Esophagus muscularis mucosa (tissue), 4 donors: ENCODE data around the gene MARVELD1. TPM values are rescaled to one million over a fixed set of nuclear protein-coding genes. Genes with fewer than 3 reads are reported as not detected.

Experiments
- DNase-seq: peaks from one replicate; pipeline ENCODE4 v3.0.0-alpha.2; 2017; ENCODE audit errors: extremely low spot score
- H3K27ac ChIP-seq, 4 donors: fragments of 200-600 bp; sonication (generic); replicated peaks in 1 of 4; 1 replicate in 3 of 4; 2 replicates in 1 of 4; pipeline ENCODE4 v1.5.1; 2016 to 2019; ENCODE audit warnings: mild to moderate bottlenecking in 1 of 4
- H3K27me3 ChIP-seq, 4 donors: fragments of 200-600 bp; sonication (generic); one replicate each; pipeline versions ENCODE4 v1.5.1 to v1.6.0; 2016 to 2019
- H3K36me3 ChIP-seq, 4 donors: fragments of 200-600 bp; sonication (generic); one replicate each; pipeline ENCODE4 v1.5.1; 2016 to 2019
- H3K4me1 ChIP-seq, 4 donors: fragments of 200-600 bp; sonication (generic); one replicate each; pipeline ENCODE4 v1.5.1; 2016 to 2019
- H3K4me3 ChIP-seq, 4 donors: fragments of 200-600 bp; sonication (generic); 1 replicate in 2 of 4; 2 replicates in 2 of 4; pipeline ENCODE4 v1.5.1; 2016 to 2019; ENCODE audit warnings: mild to moderate bottlenecking in 4 of 4, moderate library complexity in 1 of 4
- H3K9me3 ChIP-seq, 4 donors: fragments of 200-600 bp; sonication (generic); 1 replicate in 3 of 4; 2 replicates in 1 of 4; pipeline ENCODE4 v1.5.1; 2016 to 2019
- EP300 ChIP-seq: sonication (generic); formaldehyde crosslinking; IDR thresholded peaks from one replicate; pipeline ENCODE4 v1.6.1; 2017; ENCODE audit warnings: antibody characterized with exemption
- POLR2A ChIP-seq: fragments of 450-650 bp; IDR thresholded peaks from one replicate; pipeline ENCODE4 v1.6.1; 2017; ENCODE audit warnings: antibody characterized with exemption, moderate library complexity, mild to moderate bottlenecking, low read depth
- POLR2AphosphoS5 ChIP-seq, 2 donors: sonication (generic); formaldehyde crosslinking; IDR thresholded peaks; one replicate each; pipeline ENCODE4 v1.6.1; 2017; ENCODE audit warnings: antibody characterized with exemption in 2 of 2
- WGBS: methylation state at CpG from one replicate; pipeline ENCODE4 v1.1.5; 2018; 5-methylcytosine and 5-hydroxymethylcytosine counted together
- intact Hi-C: fragments of 100-400 bp; cut with DNase I; formaldehyde crosslinking; loops from one replicate; pipeline ENCODE4 v1.15.1; 2023
- total RNA-seq, 4 donors: library from RNA; depleted of rRNA; stranded (reverse); fragments of >200 nt; gene quantifications; one replicate each; pipeline versions ENCODE4 v1.1.0 to v1.2.1, GENCODE V29; 2016
- TF ChIP-seq, protein P1 (sequence below), 3 experiments: fragments of 200-600 bp in 2 of 3; fragments of 450-650 bp in 1 of 3; sonication (generic) in 2 of 3; IDR thresholded peaks; one replicate each; pipeline ENCODE4 v1.5.1; 2017 to 2019; ENCODE audit warnings: antibody characterized with exemption in 3 of 3, mild to moderate bottlenecking in 2 of 3, moderate library complexity in 1 of 3

MARVELD1 gene
- total RNA-seq, 4 donors from 2014 or later, result 43.4 to 104 (median 73.9) TPM

DNA sequence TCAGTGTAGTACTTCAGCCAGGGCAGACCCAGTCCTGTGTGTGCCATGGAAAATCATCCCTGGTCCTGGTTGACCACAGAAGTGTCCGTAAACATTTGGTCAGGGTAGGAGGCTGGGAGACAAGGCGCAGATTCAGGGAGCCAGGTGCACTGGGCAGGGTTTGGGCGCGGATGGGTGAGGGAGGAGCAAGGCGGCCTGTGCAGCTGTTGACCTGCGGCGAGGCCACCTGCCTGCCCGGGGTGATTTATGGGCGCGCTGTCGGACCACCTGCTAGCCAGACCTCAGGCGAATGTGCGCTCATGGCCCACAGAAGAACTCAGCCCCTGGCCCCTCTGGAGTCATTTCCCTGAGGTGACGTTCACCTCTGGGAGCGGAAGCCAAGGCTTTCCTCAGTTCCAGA lies 51.7 kb downstream of the MARVELD1 start:
- no peak for TF ChIP-seq EP300
- Histone ChIP-seq H3K4me1 (peaks cover 0 to 6% (median 2%) of the 10 kb centered on the region in 4 donors), H3K36me3 (peaks cover 12 to 26% (median 21%) of the 10 kb centered on the region in 4 donors), H3K9me3 (no peaks in the 10 kb centered on the region), H3K4me3 (no peak overlapping the region), H3K27me3 (peaks cover 0 to 31% (median 1%) of the 10 kb centered on the region in 4 donors), H3K27ac (no peak overlapping the region)
- WGBS, result 87% methylated on average over 14 of the region's 15 CpGs
- DNase-seq, result no peak
- intact Hi-C loops, result no loop called here

DNA sequence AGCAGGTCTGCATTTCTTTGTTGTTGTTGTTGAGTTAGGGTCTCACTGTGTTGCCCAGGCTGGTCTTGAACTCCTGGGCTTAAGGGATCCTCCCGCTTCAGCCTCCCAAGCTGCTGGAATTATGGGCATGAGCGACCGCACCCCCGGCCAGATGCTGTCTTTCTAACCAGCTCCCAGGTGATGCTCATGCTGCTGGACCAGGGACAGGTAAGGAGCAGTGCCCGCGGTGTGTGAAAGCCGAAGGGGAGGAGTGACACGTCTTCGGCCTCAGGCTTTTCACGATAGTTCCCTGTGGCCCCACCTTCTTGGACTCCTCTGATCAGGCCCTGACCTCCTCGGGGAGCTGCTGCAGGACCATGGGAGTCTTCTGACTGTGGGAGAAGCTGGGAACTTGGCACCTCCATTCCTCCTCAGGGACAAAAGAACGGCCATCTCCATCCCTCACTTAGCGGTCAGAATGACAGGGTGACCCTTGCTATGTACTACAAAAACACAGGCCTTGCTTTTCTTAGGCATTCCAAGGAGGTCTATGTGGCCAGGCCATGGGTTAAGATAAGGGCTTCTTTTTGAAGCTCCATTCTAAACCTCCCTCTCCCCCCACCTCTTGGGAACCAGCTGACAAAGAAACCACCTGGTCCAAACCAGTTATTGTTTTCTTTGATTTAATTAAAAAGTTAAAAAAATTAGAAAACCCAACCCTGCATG lies 52.7 kb downstream of the MARVELD1 start:
- peaks cover 9 to 16% (median 11%) of the 10 kb centered on the region in 4 donors for H3K36me3 ChIP-seq
- 79% methylated on average over 11 of the region's 13 CpGs for WGBS
- intact Hi-C loops, result no loop called here
- H3K27me3 ChIP-seq, result peaks cover 0 to 42% (median 9%) of the 10 kb centered on the region in 4 donors
- H3K9me3 ChIP-seq, result no peaks in the 10 kb centered on the region
- H3K27ac ChIP-seq, result no peak overlapping the region
- TF ChIP-seq POLR2AphosphoS5 (IDR thresholded peaks at IDR 0.05), result no peak
- no peak overlapping the region for H3K4me3 ChIP-seq
- H3K4me1 ChIP-seq, result peaks cover 4 to 13% (median 6%) of the 10 kb centered on the region in 4 donors
- DNase-seq, result no peak

DNA sequence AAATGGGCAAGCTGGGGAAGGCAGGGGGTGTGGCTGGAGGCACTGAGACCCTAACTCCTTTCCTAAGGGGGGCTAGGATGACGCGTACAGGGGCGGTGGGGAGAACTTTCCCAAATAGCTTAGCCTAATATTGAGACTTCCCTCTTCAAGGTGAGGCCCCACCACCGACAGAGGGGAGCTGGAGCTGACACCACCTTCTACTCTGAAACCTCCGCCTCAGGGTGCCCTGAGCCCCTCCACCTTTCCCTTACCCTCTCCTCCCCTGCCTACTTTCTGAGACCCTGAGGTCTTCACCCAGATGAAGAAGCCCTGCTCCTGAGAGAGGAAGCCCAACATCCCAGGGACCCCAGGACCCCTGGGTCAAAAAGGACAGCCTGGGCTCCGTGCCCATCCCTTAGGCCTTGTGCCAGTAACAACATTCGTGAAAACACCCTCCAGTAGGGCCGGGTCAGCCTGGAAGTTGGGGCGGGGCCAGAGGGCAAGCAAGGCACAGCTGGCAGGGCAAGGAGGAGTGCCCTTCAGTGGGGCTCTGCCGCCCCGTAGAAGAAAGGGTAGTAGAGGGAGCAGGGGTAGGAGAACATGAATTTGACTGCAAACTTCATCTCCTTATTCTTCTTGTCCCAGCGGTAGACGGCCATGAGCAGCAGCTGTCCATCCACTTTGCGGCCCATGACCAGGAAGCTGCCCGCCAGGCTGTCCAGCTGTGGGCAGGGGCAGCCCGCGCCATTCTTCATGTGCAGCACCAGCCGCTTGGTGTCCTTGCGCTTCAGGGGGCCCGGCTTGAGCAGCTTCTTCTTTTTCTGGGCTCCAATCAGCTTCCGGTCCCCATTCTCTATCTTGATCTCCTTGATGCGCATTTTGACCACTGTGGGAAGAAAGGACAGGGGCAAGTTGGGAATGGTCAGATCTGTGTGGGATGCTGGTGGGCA lies 53.7 kb downstream of the MARVELD1 start:
- peaks cover 3 to 7% (median 4%) of the 10 kb centered on the region in 4 donors for H3K36me3 ChIP-seq
- H3K4me3 ChIP-seq, result no peak overlapping the region
- H3K9me3 ChIP-seq, result no peaks in the 10 kb centered on the region
- 87% methylated on average over 18 of the region's 22 CpGs for WGBS
- no peak for DNase-seq
- H3K27ac ChIP-seq, result no peak overlapping the region
- H3K27me3 ChIP-seq, result peaks cover 0 to 52% (median 13%) of the 10 kb centered on the region in 4 donors
- TF ChIP-seq, protein P1, sequence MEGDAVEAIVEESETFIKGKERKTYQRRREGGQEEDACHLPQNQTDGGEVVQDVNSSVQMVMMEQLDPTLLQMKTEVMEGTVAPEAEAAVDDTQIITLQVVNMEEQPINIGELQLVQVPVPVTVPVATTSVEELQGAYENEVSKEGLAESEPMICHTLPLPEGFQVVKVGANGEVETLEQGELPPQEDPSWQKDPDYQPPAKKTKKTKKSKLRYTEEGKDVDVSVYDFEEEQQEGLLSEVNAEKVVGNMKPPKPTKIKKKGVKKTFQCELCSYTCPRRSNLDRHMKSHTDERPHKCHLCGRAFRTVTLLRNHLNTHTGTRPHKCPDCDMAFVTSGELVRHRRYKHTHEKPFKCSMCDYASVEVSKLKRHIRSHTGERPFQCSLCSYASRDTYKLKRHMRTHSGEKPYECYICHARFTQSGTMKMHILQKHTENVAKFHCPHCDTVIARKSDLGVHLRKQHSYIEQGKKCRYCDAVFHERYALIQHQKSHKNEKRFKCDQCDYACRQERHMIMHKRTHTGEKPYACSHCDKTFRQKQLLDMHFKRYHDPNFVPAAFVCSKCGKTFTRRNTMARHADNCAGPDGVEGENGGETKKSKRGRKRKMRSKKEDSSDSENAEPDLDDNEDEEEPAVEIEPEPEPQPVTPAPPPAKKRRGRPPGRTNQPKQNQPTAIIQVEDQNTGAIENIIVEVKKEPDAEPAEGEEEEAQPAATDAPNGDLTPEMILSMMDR (IDR thresholded peaks at IDR 0.05), result no peak
- TF ChIP-seq POLR2AphosphoS5 (IDR thresholded peaks at IDR 0.05) (no peak), POLR2A (no peak), EP300 (no peak)
- intact Hi-C loops, result no loop called here
- H3K4me1 ChIP-seq, result peaks cover 6 to 16% (median 11%) of the 10 kb centered on the region in 4 donors

Other genes with a start within 250 kb of the MARVELD1 start
- 10 to 100 TPM; 46.9 to 51.4 (median 48.6) TPM for gene MMS19, start 215.3 kb upstream of the MARVELD1 start, total RNA-seq
- gene UBTD1, start 214.8 kb upstream of the MARVELD1 start, total RNA-seq, result 10 to 100 TPM in 3 of 4 donors, 1 to 10 TPM in 1; 4.2 to 18.4 (median 14.1) TPM
- gene ANKRD2, start 141.0 kb upstream of the MARVELD1 start, total RNA-seq, result 1 to 10 TPM in 2 of 4 donors, under 1 TPM in 1, not detected in 1; 0.33 to 1.6 (median 1.2) TPM
- gene HOGA1, start 129.3 kb upstream of the MARVELD1 start, total RNA-seq, result 1 to 10 TPM in 1 of 4 donors, under 1 TPM in 3; 0.45 to 1.5 (median 0.83) TPM
- under 1 TPM in 1 of 4 donors, not detected in 3; 0.46 TPM for gene C10orf62, start 124.0 kb upstream of the MARVELD1 start, total RNA-seq
- gene MORN4, start 80.2 kb upstream of the MARVELD1 start, total RNA-seq, result 10 to 100 TPM in 1 of 4 donors, 1 to 10 TPM in 3; 2.1 to 11.5 (median 4.5) TPM
- gene PI4K2A, start 73.1 kb upstream of the MARVELD1 start, total RNA-seq, result 10 to 100 TPM; 17.0 to 27.3 (median 24.1) TPM
- 10 to 100 TPM; 29.9 to 65.5 (median 36.3) TPM for gene AVPI1, start 26.5 kb upstream of the MARVELD1 start, total RNA-seq
- 10 to 100 TPM in 3 of 4 donors, 1 to 10 TPM in 1; 7.1 to 17.2 (median 16.0) TPM for gene ZFYVE27, start 23.4 kb downstream of the MARVELD1 start, total RNA-seq
- gene SFRP5, start 58.3 kb downstream of the MARVELD1 start, total RNA-seq, result 10 to 100 TPM; 19.9 to 41.3 (median 34.8) TPM
- gene GOLGA7B, start 136.1 kb downstream of the MARVELD1 start, total RNA-seq, result under 1 TPM; under 0.01 to 0.33 (median 0.18) TPM